Measurements from ENCODE around the gene LRRC74A. TPM values are rescaled to one million over a fixed set of nuclear protein-coding genes. Genes with fewer than 3 reads are reported as not detected.

Gene LRRC74A
- total RNA-seq, 1 donor from 2014 or later, result not detected

GRCh38 chr14:76900682-76901081, 74.5 kb downstream of the LRRC74A start:
- Histone ChIP-seq H3K27ac (ENCODE audit: low read depth, low read length) (no peak overlapping the region), H3K27me3 (ENCODE audit: control insufficient read depth in 3 of 3, insufficient read depth in 3 of 3, low read length in 3 of 3) (no peaks in the 10 kb centered on the region), H3K4me3 (ENCODE audit: low read length in 3 of 3) (no peak overlapping the region), H3K4me1 (ENCODE audit: control insufficient read depth in 3 of 3, insufficient read depth in 3 of 3, low read length in 3 of 3) (peaks cover 20 to 31% (median 27%) of the 10 kb centered on the region in 3 donors), H3K9ac (ENCODE audit: low read depth in 1 of 3, low read length in 3 of 3) (no peak overlapping the region), H3K36me3 (ENCODE audit: control insufficient read depth in 3 of 3, insufficient read depth in 3 of 3, low read length in 3 of 3) (no peaks in the 10 kb centered on the region), H3K9me3 (ENCODE audit: control insufficient read depth in 3 of 3, low read length in 3 of 3) (no peaks in the 10 kb centered on the region)

GRCh38 chr14:76901171-76902055, 75.2 kb downstream of the LRRC74A start:
- peaks cover 20 to 31% (median 27%) of the 10 kb centered on the region in 3 donors for H3K4me1 ChIP-seq (ENCODE audit: control insufficient read depth in 3 of 3, insufficient read depth in 3 of 3, low read length in 3 of 3)
- H3K4me3 ChIP-seq (ENCODE audit: low read length in 3 of 3), result no peak overlapping the region
- no peaks in the 10 kb centered on the region for H3K9me3 ChIP-seq (ENCODE audit: control insufficient read depth in 3 of 3, low read length in 3 of 3)
- no peak overlapping the region for H3K9ac ChIP-seq (ENCODE audit: low read depth in 1 of 3, low read length in 3 of 3)
- no peak overlapping the region for H3K27ac ChIP-seq (ENCODE audit: low read depth, low read length)
- no peaks in the 10 kb centered on the region for H3K36me3 ChIP-seq (ENCODE audit: control insufficient read depth in 3 of 3, insufficient read depth in 3 of 3, low read length in 3 of 3)
- H3K27me3 ChIP-seq (ENCODE audit: control insufficient read depth in 3 of 3, insufficient read depth in 3 of 3, low read length in 3 of 3), result no peaks in the 10 kb centered on the region

GRCh38 chr14:76902591-76902990, 76.4 kb downstream of the LRRC74A start:
- Histone ChIP-seq H3K36me3 (ENCODE audit: control insufficient read depth in 3 of 3, insufficient read depth in 3 of 3, low read length in 3 of 3) (no peaks in the 10 kb centered on the region), H3K4me3 (ENCODE audit: low read length in 3 of 3) (no peak overlapping the region), H3K9me3 (ENCODE audit: control insufficient read depth in 3 of 3, low read length in 3 of 3) (no peaks in the 10 kb centered on the region), H3K27me3 (ENCODE audit: control insufficient read depth in 3 of 3, insufficient read depth in 3 of 3, low read length in 3 of 3) (no peaks in the 10 kb centered on the region), H3K9ac (ENCODE audit: low read depth in 1 of 3, low read length in 3 of 3) (no peak overlapping the region), H3K4me1 (ENCODE audit: control insufficient read depth in 3 of 3, insufficient read depth in 3 of 3, low read length in 3 of 3) (peaks cover 20 to 31% (median 27%) of the 10 kb centered on the region in 3 donors), H3K27ac (ENCODE audit: low read depth, low read length) (no peak overlapping the region)

GRCh38 chr14:76904100-76904739, 78.0 kb downstream of the LRRC74A start:
- Histone ChIP-seq H3K9ac (ENCODE audit: low read depth in 1 of 3, low read length in 3 of 3) (peak overlapping the region in 2 of 3 donors; percentile 25 to 50), H3K36me3 (ENCODE audit: control insufficient read depth in 3 of 3, insufficient read depth in 3 of 3, low read length in 3 of 3) (no peaks in the 10 kb centered on the region), H3K27me3 (ENCODE audit: control insufficient read depth in 3 of 3, insufficient read depth in 3 of 3, low read length in 3 of 3) (no peaks in the 10 kb centered on the region), H3K4me3 (ENCODE audit: low read length in 3 of 3) (peak overlapping the region in 2 of 3 donors; percentile 22 to 43), H3K9me3 (ENCODE audit: control insufficient read depth in 3 of 3, low read length in 3 of 3) (no peaks in the 10 kb centered on the region), H3K4me1 (ENCODE audit: control insufficient read depth in 3 of 3, insufficient read depth in 3 of 3, low read length in 3 of 3) (peaks cover 20 to 31% (median 27%) of the 10 kb centered on the region in 3 donors), H3K27ac (ENCODE audit: low read depth, low read length) (peak overlapping the region; percentile 71)

- Histone ChIP-seq H3K27ac (ENCODE audit: low read depth, low read length) (peak overlapping the region; percentile 71), H3K9me3 (ENCODE audit: control insufficient read depth in 3 of 3, low read length in 3 of 3) (no peaks in the 10 kb centered on the region), H3K4me1 (ENCODE audit: control insufficient read depth in 3 of 3, insufficient read depth in 3 of 3, low read length in 3 of 3) (peaks cover 20 to 31% (median 27%) of the 10 kb centered on the region in 3 donors), H3K27me3 (ENCODE audit: control insufficient read depth in 3 of 3, insufficient read depth in 3 of 3, low read length in 3 of 3) (no peaks in the 10 kb centered on the region), H3K36me3 (ENCODE audit: control insufficient read depth in 3 of 3, insufficient read depth in 3 of 3, low read length in 3 of 3) (no peaks in the 10 kb centered on the region), H3K4me3 (ENCODE audit: low read length in 3 of 3) (peak overlapping the region in 1 of 3 donors; percentile 7), H3K9ac (ENCODE audit: low read depth in 1 of 3, low read length in 3 of 3) (peak overlapping the region in 2 of 3 donors; percentile 25 to 50)
These were observed 78.7 kb downstream of the LRRC74A start for GRCh38 chr14:76904740-76905569.

GRCh38 chr14:76908834-76909233, 82.6 kb downstream of the LRRC74A start:
- Histone ChIP-seq H3K27me3 (ENCODE audit: control insufficient read depth in 3 of 3, insufficient read depth in 3 of 3, low read length in 3 of 3) (no peaks in the 10 kb centered on the region), H3K9me3 (ENCODE audit: control insufficient read depth in 3 of 3, low read length in 3 of 3) (no peaks in the 10 kb centered on the region), H3K4me3 (ENCODE audit: low read length in 3 of 3) (no peak overlapping the region), H3K27ac (ENCODE audit: low read depth, low read length) (no peak overlapping the region), H3K36me3 (ENCODE audit: control insufficient read depth in 3 of 3, insufficient read depth in 3 of 3, low read length in 3 of 3) (no peaks in the 10 kb centered on the region), H3K9ac (ENCODE audit: low read depth in 1 of 3, low read length in 3 of 3) (no peak overlapping the region), H3K4me1 (ENCODE audit: control insufficient read depth in 3 of 3, insufficient read depth in 3 of 3, low read length in 3 of 3) (peaks cover 18 to 25% (median 21%) of the 10 kb centered on the region in 3 donors)

GRCh38 chr14:76909266-76909665, 83.1 kb downstream of the LRRC74A start:
- Histone ChIP-seq H3K27me3 (ENCODE audit: control insufficient read depth in 3 of 3, insufficient read depth in 3 of 3, low read length in 3 of 3) (no peaks in the 10 kb centered on the region), H3K36me3 (ENCODE audit: control insufficient read depth in 3 of 3, insufficient read depth in 3 of 3, low read length in 3 of 3) (no peaks in the 10 kb centered on the region), H3K9ac (ENCODE audit: low read depth in 1 of 3, low read length in 3 of 3) (no peak overlapping the region), H3K4me1 (ENCODE audit: control insufficient read depth in 3 of 3, insufficient read depth in 3 of 3, low read length in 3 of 3) (peaks cover 13 to 25% (median 17%) of the 10 kb centered on the region in 3 donors), H3K27ac (ENCODE audit: low read depth, low read length) (no peak overlapping the region), H3K9me3 (ENCODE audit: control insufficient read depth in 3 of 3, low read length in 3 of 3) (no peaks in the 10 kb centered on the region), H3K4me3 (ENCODE audit: low read length in 3 of 3) (no peak overlapping the region)

GRCh38 chr14:76910371-76910890, 84.2 kb downstream of the LRRC74A start:
- no peak overlapping the region for H3K4me3 ChIP-seq (ENCODE audit: low read length in 3 of 3)
- H3K9me3 ChIP-seq (ENCODE audit: control insufficient read depth in 3 of 3, low read length in 3 of 3), result no peaks in the 10 kb centered on the region
- H3K27ac ChIP-seq (ENCODE audit: low read depth, low read length), result no peak overlapping the region
- H3K27me3 ChIP-seq (ENCODE audit: control insufficient read depth in 3 of 3, insufficient read depth in 3 of 3, low read length in 3 of 3), result no peaks in the 10 kb centered on the region
- peaks cover 7 to 13% (median 10%) of the 10 kb centered on the region in 3 donors for H3K4me1 ChIP-seq (ENCODE audit: control insufficient read depth in 3 of 3, insufficient read depth in 3 of 3, low read length in 3 of 3)
- no peak overlapping the region for H3K9ac ChIP-seq (ENCODE audit: low read depth in 1 of 3, low read length in 3 of 3)
- no peaks in the 10 kb centered on the region for H3K36me3 ChIP-seq (ENCODE audit: control insufficient read depth in 3 of 3, insufficient read depth in 3 of 3, low read length in 3 of 3)

GRCh38 chr14:76911473-76911872, 85.3 kb downstream of the LRRC74A start:
- Histone ChIP-seq H3K36me3 (ENCODE audit: control insufficient read depth in 3 of 3, insufficient read depth in 3 of 3, low read length in 3 of 3) (no peaks in the 10 kb centered on the region), H3K9ac (ENCODE audit: low read depth in 1 of 3, low read length in 3 of 3) (no peak overlapping the region), H3K4me1 (ENCODE audit: control insufficient read depth in 3 of 3, insufficient read depth in 3 of 3, low read length in 3 of 3) (peaks cover 10 to 20% (median 13%) of the 10 kb centered on the region in 3 donors), H3K27ac (ENCODE audit: low read depth, low read length) (no peak overlapping the region), H3K4me3 (ENCODE audit: low read length in 3 of 3) (no peak overlapping the region), H3K27me3 (ENCODE audit: control insufficient read depth in 3 of 3, insufficient read depth in 3 of 3, low read length in 3 of 3) (no peaks in the 10 kb centered on the region), H3K9me3 (ENCODE audit: control insufficient read depth in 3 of 3, low read length in 3 of 3) (no peaks in the 10 kb centered on the region)

Data from skeletal muscle tissue (tissue), 4 donors.